DOHH2 (cell line): Measurements from ENCODE around the gene RNF167.
A peak's percentile ranks its signal among the peaks of the same experiment; 100 is the strongest.

Experiments
- H3F3A ChIP-seq: fragments of 200-600 bp; sonication (generic), shearing (Covaris generic); 2 replicates; pipeline ENCODE4 v1.6.0; 2016; ENCODE audit warnings: antibody characterized with exemption, mild to moderate bottlenecking; ENCODE audit not compliant: control insufficient read depth, insufficient read depth
- H3K27ac ChIP-seq: fragments of 200-600 bp; sonication (generic); 2 replicates; pipeline ENCODE4 v1.5.1; 2014; ENCODE audit warnings: low read depth, mild to moderate bottlenecking, low read length, moderate library complexity
- H3K27me3 ChIP-seq: fragments of 200-600 bp; sonication (generic); 2 replicates; pipeline ENCODE4 v1.6.1; 2014; ENCODE audit warnings: mild to moderate bottlenecking, low read length, mixed read lengths; ENCODE audit not compliant: control insufficient read depth
- H3K36me3 ChIP-seq: fragments of 200-600 bp; sonication (generic); 2 replicates; pipeline ENCODE4 v1.6.1; 2014; ENCODE audit warnings: mild to moderate bottlenecking, low read length, moderate library complexity, mixed read lengths; ENCODE audit not compliant: control insufficient read depth
- H3K4me1 ChIP-seq: fragments of 200-600 bp; sonication (generic); 2 replicates; pipeline ENCODE4 v1.6.1; 2014; ENCODE audit warnings: mild to moderate bottlenecking, low read length, mixed read lengths; ENCODE audit not compliant: control insufficient read depth
- H3K4me2 ChIP-seq: fragments of 200-600 bp; sonication (generic); 2 replicates; pipeline ENCODE4 v1.6.0; 2014; ENCODE audit warnings: mild to moderate bottlenecking, low read length, moderate library complexity
- H3K4me3 ChIP-seq: fragments of 200-600 bp; sonication (generic); 2 replicates; pipeline ENCODE4 v1.5.1; 2014; ENCODE audit warnings: mild to moderate bottlenecking, low read length, mixed read lengths
- H3K79me2 ChIP-seq: fragments of 200-600 bp; sonication (generic); 2 replicates; pipeline ENCODE4 v1.6.1; 2014; ENCODE audit warnings: mild to moderate bottlenecking, low read length, mixed read lengths; ENCODE audit not compliant: control insufficient read depth
- H3K9me2 ChIP-seq: fragments of 200-600 bp; sonication (generic); replicated peaks from 2 replicates; pipeline ENCODE4 v1.6.1; 2014; ENCODE audit warnings: mild to moderate bottlenecking, low read length, mixed read lengths; ENCODE audit not compliant: control insufficient read depth
- H3K9me3 ChIP-seq: fragments of 200-600 bp; sonication (generic); 2 replicates; pipeline ENCODE4 v1.6.1; 2014; ENCODE audit warnings: antibody characterized with exemption, low read length, mixed read lengths; ENCODE audit not compliant: control insufficient read depth, insufficient read depth
- H4K20me1 ChIP-seq: fragments of 200-600 bp; sonication (generic); 2 replicates; pipeline ENCODE4 v1.6.0; 2014; ENCODE audit warnings: low read depth, mild to moderate bottlenecking, antibody characterized with exemption, low read length, moderate library complexity; ENCODE audit not compliant: control insufficient read depth, insufficient read depth
- CTCF ChIP-seq: fragments of 200-600 bp; sonication (generic); IDR thresholded peaks from one replicate; pipeline ENCODE4 v1.5.1; 2014; ENCODE audit warnings: antibody characterized with exemption, mild to moderate bottlenecking, low read depth, low read length; ENCODE audit not compliant: poor library complexity, severe bottlenecking
- EZH2phosphoT487 ChIP-seq: fragments of 200-600 bp; sonication (generic); IDR thresholded peaks from 2 replicates; pipeline ENCODE4 v1.6.1; 2017; ENCODE audit warnings: borderline replicate concordance, mild to moderate bottlenecking, antibody characterized with exemption, low read length, moderate library complexity, mixed read lengths

Gene RNF167

GRCh38 chr17:4982305-4982704, 42.2 kb downstream of the RNF167 start:
- H3K4me1 ChIP-seq, result peaks cover 40% of the 10 kb centered on the region
- peaks cover 53% of the 10 kb centered on the region for H3K36me3 ChIP-seq

GRCh38 chr17:4986403-4986802, 46.3 kb downstream of the RNF167 start:
- peaks cover 44% of the 10 kb centered on the region for H3K4me1 ChIP-seq
- no peaks in the 10 kb centered on the region for H3K27me3 ChIP-seq
- no peaks in the 10 kb centered on the region for H3K9me2 ChIP-seq
- H3K4me2 ChIP-seq, result peak overlapping the region; percentile 90
- H3K36me3 ChIP-seq, result peaks cover 21% of the 10 kb centered on the region
- peaks cover 8% of the 10 kb centered on the region for H3F3A ChIP-seq
- peak overlapping the region; percentile 51 for H3K27ac ChIP-seq
- no peak for TF ChIP-seq CTCF
- TF ChIP-seq EZH2phosphoT487, result no peak
- no peaks in the 10 kb centered on the region for H3K9me3 ChIP-seq
- peaks cover 29% of the 10 kb centered on the region for H3K79me2 ChIP-seq
- H3K4me3 ChIP-seq, result peak overlapping the region; percentile 91
- no peaks in the 10 kb centered on the region for H4K20me1 ChIP-seq

More at GRCh38 chr17:4982305-4982704, 42.2 kb downstream of the RNF167 start:
- Histone ChIP-seq H3K9me3 (no peaks in the 10 kb centered on the region), H4K20me1 (no peaks in the 10 kb centered on the region), H3K27ac (no peak overlapping the region), H3K4me2 (no peak overlapping the region), H3K27me3 (no peaks in the 10 kb centered on the region), H3K4me3 (no peak overlapping the region), H3K79me2 (peaks cover 16% of the 10 kb centered on the region), H3F3A (peaks cover 4% of the 10 kb centered on the region; the same call in 1 of the 2 replicates), H3K9me2 (no peaks in the 10 kb centered on the region)
- TF ChIP-seq CTCF, result no peak
- TF ChIP-seq EZH2phosphoT487, result no peak

- Histone ChIP-seq H3K4me1 (peaks cover 36% of the 10 kb centered on the region), H4K20me1 (no peaks in the 10 kb centered on the region), H3K27me3 (no peaks in the 10 kb centered on the region), H3K4me2 (peak within 1 kb of the TSS; percentile 90), H3K4me3 (peak within 1 kb of the TSS; percentile 91), H3F3A (peaks cover 4% of the 10 kb centered on the region; the same call in 1 of the 2 replicates), H3K9me3 (no peaks in the 10 kb centered on the region), H3K79me2 (peaks cover 29% of the 10 kb centered on the region), H3K36me3 (peaks cover 14% of the 10 kb centered on the region; the same call in 1 of the 2 replicates), H3K27ac (peak within 1 kb of the TSS; percentile 51), H3K9me2 (no peaks in the 10 kb centered on the region)
- TF ChIP-seq CTCF (peak; percentile 98), EZH2phosphoT487 (no peak)
Measured at GRCh38 chr17:4986951-4987766, 47.1 kb downstream of the RNF167 start, which contains the start of gene CAMTA2. Gene CAMTA2, minus strand, starts transcription at chr17:4987675. Its CDS starts 1,453 bp downstream, at chr17:4986222.
